Stimulated activated CD4-positive, alpha-beta T cell treated with anti-CD3 and anti-CD28 coated beads, Interleukin-4, amount 100 ng/mL, for 48 hours (primary cell): Measurements from ENCODE around the gene PPP1R12C.

Experiments
- DNase-seq, 2 donors: peaks; one replicate each; pipeline ENCODE4 v3.0.0-alpha.2; 2020; ENCODE audit warnings: low read depth in 2 of 2

PPP1R12C gene

DNA sequence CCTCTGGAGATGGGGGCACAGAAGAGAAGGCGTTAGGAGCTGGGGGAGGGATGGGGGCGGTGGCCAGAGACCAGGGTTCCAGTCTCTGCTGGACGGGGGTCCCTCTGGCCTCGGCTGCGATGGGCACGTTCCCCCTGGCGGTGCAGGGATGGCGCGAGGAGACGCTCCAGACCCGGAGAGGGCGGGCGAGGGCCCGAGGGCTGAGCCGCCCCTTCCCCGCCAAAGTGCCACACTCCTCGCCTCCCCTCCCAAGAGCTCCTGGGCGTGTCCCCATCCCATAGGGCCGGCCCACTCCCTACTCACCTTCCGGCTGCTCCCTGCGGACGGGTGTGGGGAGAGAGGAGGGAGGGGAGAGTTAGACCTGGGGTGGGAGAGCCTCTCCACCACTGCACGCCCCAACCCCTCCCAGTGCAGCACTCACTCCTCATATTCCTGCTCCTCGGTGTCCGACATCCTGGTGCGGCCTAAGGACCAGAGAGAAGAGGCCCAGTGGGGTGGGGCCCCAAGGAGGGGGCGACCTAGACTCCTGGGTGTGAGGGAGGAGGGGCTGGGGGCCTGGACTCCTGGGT lies 29.4 kb upstream of the PPP1R12C start:
- DNase-seq = no peak

DNA sequence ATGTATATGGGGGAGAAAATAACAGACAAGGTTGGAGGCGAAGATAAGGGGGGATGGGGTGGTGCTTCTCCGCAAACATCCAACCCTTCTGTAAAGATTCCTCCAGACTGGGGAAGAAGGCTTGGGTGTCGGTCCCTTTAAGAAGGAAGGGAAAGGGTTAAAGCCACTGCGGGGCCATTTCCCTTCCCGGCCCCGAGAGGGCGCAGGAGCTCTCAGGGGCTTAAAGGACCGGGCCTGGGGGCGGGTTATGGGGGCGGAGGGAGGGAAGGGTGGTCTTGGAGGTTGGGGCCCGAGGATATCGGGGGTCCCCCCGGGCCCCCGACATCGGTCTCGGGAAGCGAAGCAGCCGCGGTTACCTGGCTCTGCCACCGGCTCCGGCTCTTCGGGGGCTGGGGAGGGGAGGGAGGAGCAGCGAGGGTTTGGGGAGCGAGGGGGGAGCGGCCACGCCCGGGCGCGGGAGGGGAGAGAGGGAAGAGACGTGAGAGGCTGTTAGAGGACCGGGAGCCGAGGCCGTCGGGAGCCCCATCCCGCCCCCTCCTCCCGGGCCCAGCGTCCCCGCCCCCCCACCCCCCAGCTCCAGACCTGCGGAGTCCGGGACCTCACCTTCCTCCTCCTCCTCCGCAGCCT lies 28.8 kb upstream of the PPP1R12C start:
- DNase-seq = no peak

DNA sequence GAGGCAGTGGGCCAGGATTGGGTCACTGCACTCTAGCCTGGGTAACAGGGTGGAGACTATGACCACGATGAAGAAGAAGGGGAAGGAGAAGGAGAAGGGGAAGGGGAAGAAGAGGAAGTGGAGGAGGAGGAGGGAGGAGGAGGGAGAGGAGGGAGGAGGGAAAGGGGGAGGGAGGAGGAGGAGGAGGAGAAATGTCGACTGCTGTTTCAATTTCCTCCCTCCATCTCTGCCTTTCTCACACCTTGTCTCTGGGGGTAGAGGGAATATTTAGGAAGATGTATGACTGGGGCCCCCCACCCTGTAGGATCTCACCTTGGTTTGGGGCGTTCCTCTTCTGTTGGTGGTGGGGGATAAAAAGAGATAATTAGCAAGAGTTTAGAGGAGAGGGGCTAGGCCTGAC lies 27.8 kb upstream of the PPP1R12C start:
- DNase-seq = no peak

DNA sequence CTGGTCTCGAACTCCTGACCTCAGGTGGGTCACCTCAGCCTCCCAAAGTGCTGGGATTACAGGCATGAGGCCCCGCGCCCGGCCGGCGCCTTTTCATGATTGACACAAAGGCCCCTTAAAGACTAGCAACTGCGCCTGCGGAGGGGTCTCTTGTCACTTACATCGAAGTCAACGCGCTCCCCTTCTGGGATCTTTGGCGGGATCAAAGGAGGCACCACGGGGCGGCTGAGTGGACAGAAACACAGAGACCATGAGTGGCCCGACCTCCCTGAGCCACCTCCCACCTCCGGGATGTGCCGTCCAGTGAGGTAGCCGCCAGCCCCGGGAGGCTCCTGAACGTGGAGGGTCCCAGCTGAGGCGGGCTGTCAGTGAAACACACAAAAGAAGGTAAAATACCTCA lies 24.3 kb upstream of the PPP1R12C start:
- DNase-seq = no peak

DNA sequence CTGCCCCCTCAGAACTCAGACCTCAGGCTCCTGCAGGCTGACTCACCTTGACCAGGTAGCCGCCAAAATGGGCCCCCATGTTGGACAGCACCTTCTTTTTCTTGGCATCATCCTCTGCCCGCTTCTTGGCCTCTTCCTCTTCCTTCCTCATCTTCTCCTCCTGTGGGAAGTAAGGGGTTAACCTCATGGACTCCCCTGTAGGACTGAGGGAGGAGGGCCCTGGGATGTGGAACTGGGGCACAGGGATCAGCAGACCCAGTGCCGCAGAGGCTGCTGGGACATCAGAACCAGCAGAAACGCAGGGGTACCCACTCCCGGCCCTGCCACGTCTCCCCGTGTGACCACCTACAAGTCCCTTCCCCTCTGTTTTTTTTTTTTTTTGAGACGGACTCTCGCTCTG lies 20.5 kb upstream of the PPP1R12C start:
- no peak for DNase-seq

DNA sequence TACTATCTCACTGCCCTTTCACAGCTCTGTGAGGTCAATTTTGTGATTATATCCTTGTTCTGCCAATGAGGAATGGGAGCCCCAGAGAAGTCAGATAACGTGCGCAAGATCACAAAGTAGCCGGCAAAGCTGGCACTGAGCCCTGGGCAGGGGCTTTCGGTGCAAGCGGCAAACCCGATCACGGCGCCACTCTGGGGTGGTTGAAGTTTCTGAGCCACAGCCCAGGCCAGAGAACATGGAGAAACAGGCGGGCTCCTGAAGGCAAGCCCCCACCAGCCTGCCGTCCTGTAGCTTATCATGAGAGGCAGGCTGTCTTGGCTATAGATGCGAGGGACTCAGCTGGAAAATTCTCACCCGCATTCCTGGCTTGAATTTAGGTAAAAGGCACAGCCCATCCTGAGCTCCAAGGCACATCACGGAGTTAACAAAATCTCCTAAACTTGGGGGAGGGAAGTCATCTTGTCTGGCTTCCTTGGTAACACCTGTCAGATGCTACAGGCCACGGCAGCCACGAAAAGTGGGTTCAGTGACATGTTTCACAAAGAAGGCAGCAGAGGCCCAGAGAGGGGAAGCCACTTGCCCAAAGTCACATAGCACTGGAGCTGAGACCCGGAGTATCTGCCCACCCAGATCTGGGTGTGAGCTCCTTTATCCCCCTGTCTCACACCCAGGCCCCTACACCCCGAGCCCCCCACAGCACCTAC lies 19.1 kb upstream of the PPP1R12C start:
- no peak for DNase-seq

DNA sequence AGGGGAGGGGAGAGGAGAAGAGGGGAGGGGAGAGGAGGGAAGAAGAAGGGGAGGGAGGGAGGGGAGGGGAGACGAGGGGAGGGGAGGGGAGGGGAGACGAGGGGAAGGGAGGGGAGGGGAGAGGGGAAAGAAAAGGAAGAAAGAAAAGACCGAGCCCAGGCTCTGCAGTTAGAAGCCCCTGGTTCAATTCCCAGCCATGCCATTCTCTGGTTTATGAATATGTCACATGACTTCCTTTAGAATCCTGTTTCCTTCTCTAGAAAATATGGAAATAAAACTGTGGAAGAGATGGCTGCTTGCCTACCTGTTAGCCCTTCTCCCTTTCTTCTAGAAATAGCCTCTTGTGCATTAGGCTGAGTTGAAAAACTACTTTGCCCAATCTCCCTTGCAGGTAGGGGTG lies 17.3 kb upstream of the PPP1R12C start:
- DNase-seq = no peak

DNA sequence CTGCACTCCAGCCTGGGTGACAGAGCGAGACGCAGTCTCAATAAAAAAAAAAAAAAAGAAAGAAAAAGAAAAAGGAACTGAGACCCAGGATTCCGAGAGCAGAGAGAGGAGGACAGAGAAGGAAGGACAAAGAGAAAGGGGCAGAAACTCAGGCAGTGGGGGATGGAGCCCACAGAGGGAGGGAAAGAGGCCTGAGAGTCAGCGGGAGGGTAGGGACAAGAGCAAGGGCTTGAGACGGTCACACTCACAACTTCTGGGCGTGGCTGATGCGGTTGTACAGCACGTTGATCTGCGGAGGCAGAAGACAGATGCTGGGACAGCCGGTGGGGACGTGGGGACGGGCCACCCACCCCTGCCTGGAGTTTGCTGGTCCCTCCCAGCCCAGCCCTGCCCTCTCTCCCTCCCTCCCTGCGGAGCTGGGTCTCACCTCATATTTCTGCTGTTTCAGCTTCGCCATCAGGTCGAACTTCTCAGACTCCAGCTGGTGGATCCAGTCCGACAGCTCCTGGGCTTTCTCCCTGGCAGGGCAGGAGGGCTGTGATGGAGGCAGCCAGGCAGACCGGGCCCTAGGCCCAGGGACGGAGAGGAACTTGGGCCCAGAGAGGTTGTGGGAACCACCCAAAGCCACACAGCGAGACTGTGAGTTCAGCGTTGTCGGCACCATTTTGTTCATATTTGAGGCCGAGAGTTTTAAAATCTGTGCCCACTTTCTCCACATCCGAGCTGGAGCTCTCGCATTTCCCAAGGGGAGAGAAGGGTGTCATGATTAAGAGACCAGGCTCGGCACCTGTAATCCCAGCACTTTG lies 16.4 kb upstream of the PPP1R12C start:
- DNase-seq = no peak

DNA sequence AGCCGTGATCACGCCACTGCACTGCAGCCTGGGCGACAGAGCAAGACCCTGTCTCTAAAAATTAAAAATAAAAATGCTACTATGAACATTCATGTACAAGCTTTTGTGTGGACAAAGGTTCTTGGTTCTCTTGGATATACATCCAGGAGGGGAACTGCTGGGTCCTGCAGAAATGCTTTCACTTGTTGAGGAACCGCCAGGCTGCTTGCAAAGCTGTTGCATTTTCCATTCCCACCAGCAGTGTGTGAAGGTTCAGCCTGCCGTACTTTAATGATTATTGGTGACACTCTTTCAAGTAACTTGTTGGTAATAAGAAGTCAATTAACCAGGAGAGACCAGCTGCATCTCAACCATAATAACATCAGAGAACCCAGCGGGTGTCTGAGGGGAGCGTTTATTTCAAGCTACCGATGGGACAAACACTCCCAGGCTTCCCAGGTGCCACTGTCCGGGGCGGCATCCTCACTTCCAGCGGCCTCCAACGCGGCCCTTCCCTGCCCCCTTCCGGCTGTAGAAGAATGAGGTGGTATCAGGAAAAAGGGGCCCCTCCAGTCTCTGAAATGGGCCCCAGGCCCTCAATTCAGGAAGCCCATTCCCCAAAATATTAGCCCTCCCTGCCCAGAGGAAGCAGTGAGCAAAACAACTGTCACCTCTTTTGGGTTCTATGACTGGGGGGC lies 15.2 kb upstream of the PPP1R12C start:
- DNase-seq = no peak

DNA sequence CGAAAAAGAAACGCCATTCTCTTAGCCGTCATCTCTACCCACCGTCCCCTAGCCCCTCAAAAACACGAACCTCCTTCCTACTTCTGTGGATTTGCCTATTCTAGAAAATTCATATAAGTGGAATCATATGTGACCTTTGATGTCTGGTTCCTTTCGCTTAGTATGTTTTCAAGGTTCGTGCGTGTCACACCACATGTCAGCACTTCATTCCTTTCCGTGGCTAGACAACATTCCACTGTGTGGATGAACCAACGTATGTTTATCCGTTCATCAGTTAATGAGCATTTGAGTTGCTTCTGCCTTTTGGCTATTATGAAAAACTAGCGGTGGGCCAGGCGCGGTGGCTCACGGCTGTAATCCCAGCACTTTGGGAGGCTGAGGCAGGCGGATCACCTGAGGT lies 14.0 kb upstream of the PPP1R12C start:
- DNase-seq = no peak

DNA sequence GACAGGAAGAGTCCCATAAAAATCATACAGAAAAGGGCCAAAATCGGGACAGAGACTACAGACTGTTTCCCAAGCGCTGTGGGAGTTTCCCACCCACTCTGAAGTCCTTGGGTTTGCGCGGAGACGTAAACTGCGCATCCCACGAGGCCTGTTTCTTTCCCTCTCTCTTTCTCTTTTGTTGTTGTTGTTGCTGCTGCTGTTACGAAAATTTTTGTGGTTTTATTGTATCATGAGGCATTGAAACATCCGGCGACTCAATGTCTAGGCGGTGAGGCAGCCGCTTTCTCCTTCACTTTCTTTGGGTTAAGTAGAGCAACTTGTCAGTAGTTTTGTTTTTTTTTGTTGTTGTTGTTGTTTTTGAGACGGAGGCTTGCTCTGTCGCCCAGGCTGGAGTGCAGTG lies 1.6 kb upstream of the PPP1R12C start:
- no peak for DNase-seq

DNA sequence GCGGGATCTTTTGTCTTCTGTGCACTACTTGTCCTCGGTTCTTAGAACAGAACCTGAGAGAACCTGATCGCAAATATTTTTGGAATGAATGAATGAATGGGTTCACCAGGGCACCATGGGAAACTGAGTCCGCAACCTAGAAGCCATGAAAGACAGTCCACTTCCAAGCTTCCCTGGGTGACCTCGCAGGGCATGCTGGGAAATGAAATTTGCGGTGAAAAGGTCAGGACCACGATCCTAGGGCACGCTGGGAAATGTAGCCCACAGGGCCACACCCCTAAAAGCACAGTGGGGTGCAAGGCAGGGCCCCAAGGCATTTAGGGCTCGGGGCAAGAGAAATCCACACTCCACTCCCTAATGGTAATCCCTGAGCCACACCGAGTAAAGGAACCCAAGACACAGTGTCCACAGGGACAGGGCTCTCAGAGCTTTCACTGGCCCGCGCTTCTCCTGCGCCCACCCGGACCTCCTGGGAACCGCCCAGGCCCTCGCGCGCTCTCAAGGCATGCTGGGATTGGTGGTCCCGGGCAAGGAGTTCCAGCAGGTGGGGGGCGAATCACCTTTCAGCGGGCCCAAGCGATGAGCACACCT lies 1.1 kb upstream of the PPP1R12C start:
- DNase-seq = no peak

DNA sequence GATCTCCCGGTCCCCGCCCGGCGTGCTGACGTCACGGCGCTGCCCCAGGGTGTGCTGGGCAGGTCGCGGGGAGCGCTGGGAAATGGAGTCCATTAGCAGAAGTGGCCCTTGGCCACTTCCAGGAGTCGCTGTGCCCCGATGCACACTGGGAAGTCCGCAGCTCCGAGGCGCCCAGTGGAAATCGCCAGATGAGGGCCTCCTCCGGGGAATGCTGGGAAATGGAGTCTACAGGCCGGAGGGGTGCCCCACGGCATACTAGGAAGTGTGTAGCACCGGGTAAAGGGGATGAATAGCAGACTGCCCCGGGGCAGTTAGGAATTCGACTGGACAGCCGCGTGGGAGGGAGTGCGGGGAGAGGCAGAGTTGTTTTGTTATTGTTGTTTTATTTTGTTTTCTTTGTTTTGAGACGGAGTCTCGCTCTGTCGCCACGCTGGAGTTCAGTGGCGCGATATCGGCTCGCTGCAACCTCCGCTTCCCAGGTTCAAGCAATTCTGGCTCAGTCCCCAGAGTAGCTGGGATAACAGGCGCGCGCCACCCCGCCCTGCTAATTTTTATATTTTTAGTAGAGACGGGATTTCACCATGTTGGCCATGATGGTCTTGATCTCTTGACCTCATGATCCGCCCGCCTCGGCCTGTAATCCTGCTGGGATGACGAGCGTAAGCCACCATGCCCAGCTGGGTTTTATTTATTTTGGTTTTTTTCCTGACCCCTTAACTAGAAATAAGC lies 390 bp upstream of the PPP1R12C start:
- peak; percentile 95 to 98 for DNase-seq

DNA sequence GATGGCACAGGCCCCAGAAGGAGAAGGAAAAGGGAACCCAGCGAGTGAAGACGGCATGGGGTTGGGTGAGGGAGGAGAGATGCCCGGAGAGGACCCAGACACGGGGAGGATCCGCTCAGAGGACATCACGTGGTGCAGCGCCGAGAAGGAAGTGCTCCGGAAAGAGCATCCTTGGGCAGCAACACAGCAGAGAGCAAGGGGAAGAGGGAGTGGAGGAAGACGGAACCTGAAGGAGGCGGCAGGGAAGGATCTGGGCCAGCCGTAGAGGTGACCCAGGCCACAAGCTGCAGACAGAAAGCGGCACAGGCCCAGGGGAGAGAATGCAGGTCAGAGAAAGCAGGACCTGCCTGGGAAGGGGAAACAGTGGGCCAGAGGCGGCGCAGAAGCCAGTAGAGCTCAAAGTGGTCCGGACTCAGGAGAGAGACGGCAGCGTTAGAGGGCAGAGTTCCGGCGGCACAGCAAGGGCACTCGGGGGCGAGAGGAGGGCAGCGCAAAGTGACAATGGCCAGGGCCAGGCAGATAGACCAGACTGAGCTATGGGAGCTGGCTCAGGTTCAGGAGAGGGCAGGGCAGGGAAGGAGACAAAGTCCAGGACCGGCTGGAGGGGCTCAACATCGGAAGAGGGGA lies 1.1 kb downstream of the PPP1R12C start:
- peak; percentile 40 to 56 for DNase-seq

DNA sequence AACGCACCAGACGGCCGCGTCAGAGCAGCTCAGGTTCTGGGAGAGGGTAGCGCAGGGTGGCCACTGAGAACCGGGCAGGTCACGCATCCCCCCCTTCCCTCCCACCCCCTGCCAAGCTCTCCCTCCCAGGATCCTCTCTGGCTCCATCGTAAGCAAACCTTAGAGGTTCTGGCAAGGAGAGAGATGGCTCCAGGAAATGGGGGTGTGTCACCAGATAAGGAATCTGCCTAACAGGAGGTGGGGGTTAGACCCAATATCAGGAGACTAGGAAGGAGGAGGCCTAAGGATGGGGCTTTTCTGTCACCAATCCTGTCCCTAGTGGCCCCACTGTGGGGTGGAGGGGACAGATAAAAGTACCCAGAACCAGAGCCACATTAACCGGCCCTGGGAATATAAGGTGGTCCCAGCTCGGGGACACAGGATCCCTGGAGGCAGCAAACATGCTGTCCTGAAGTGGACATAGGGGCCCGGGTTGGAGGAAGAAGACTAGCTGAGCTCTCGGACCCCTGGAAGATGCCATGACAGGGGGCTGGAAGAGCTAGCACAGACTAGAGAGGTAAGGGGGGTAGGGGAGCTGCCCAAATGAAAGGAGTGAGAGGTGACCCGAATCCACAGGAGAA lies 1.9 kb downstream of the PPP1R12C start:
- DNase-seq = no peak

DNA sequence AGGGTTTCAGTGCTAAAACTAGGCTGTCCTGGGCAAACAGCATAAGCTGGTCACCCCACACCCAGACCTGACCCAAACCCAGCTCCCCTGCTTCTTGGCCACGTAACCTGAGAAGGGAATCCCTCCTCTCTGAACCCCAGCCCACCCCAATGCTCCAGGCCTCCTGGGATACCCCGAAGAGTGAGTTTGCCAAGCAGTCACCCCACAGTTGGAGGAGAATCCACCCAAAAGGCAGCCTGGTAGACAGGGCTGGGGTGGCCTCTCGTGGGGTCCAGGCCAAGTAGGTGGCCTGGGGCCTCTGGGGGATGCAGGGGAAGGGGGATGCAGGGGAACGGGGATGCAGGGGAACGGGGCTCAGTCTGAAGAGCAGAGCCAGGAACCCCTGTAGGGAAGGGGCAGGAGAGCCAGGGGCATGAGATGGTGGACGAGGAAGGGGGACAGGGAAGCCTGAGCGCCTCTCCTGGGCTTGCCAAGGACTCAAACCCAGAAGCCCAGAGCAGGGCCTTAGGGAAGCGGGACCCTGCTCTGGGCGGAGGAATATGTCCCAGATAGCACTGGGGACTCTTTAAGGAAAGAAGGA lies 2.8 kb downstream of the PPP1R12C start:
- no peak for DNase-seq

DNA sequence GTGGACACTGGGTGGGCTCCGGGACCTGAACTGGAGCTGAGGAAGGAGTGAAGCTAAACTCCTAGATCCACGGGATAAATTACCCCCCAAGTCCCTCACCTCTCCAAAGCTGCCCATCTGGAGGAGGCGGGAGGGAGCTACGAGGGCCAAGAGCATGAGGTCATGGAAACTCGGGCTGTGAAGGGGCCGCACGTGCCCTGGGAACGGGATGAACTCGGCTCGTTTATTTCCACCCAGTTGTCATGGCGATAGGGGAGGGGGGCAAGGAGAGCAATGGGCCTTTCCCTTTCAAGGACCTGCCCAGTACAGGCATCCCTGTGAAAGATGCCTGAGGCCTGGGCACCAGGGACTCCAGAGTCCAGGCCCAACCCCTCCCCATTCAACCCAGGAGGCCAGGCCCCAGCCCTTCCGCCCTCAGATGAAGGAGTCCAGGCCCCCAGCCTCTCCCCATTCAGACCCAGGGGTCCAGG lies 3.8 kb downstream of the PPP1R12C start:
- DNase-seq = no peak

DNA sequence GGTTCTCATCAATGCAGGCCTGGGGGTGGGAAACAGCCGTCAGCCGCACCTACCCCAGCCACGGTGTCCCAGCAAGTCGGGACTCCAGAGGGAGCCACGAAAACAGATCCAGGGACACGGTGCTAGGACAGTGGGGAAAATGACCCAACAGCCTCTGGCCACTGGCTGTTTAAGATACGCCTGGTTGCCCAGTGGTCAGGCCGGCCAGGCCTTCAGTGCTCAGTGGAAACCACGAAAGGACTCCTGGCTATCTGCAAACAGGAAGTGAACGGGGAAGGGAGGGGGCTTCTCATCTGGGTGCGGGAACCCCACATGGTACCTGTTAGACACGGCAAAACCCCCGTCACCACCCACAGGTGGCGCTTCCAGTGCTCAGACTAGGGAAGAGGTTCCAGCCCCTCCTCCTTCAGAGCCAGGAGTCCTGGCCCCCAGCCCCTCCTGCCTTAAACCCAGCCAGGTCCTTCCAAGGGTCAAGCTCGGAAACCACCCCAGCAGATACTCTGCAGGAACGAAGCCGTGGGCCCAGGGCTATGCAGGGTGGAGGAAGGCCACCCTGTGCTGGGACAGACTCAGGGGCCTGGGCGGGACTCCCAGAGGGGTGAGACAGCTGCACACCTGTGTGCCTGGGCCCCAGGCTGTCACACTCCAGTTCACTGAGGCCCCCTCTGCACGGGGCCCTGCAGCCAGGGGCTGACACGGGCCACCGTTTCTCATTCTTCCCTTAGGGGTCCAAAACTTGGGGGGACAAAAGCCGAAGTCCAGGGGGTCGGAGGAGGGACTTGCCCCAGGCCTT lies 4.5 kb downstream of the PPP1R12C start:
- no peak for DNase-seq
